Karpas-422 (cell line): ENCODE data around the gene ZNF577. TPM values are rescaled to one million over a fixed set of nuclear protein-coding genes. Genes with fewer than 3 reads are reported as not detected.

Source experiments
- DNase-seq: peaks from one replicate; pipeline ENCODE4 v3.0.0-alpha.2; 2015
- H2AFZ ChIP-seq: fragments of 200-600 bp; sonication (generic); 2 replicates; pipeline ENCODE4 v1.6.1; 2014; ENCODE audit warnings: antibody characterized with exemption, low read length, mixed read lengths
- H3K27ac ChIP-seq: fragments of 200-600 bp; sonication (generic); 2 replicates; pipeline ENCODE4 v1.5.1; 2014; ENCODE audit warnings: mild to moderate bottlenecking, low read length, moderate library complexity
- H3K27me3 ChIP-seq: fragments of 200-600 bp; sonication (generic); 2 replicates; pipeline ENCODE4 v1.6.1; 2014; ENCODE audit warnings: low read length, mixed read lengths
- H3K36me3 ChIP-seq: fragments of 200-600 bp; sonication (generic); 2 replicates; pipeline ENCODE4 v1.6.1; 2014; ENCODE audit warnings: low read length, mixed read lengths; ENCODE audit not compliant: insufficient read depth
- H3K4me1 ChIP-seq: fragments of 200-600 bp; sonication (generic); 2 replicates; pipeline ENCODE4 v1.6.1; 2014; ENCODE audit warnings: mild to moderate bottlenecking, low read length, mixed read lengths
- H3K4me2 ChIP-seq: fragments of 200-600 bp; sonication (generic); 2 replicates; pipeline ENCODE4 v1.6.1; 2014; ENCODE audit warnings: low read length, low read depth, mild to moderate bottlenecking; ENCODE audit not compliant: poor library complexity, severe bottlenecking
- H3K4me3 ChIP-seq: fragments of 200-600 bp; sonication (generic); 2 replicates; pipeline ENCODE4 v1.5.1; 2014; ENCODE audit warnings: mild to moderate bottlenecking, antibody characterized with exemption, low read length, mixed read lengths
- H3K79me2 ChIP-seq: fragments of 200-600 bp; sonication (generic); 2 replicates; pipeline ENCODE4 v1.6.1; 2014; ENCODE audit warnings: mild to moderate bottlenecking, low read length, mixed read lengths
- H3K9ac ChIP-seq: fragments of 200-600 bp; sonication (generic); 2 replicates; pipeline ENCODE4 v1.6.0; 2014; ENCODE audit warnings: low read length
- H3K9me2 ChIP-seq: fragments of 200-600 bp; sonication (generic), shearing (Covaris generic); replicated peaks from 2 replicates; pipeline ENCODE4 v1.6.0; 2014; ENCODE audit warnings: mild to moderate bottlenecking, low read length, moderate library complexity; ENCODE audit not compliant: insufficient read depth
- H3K9me3 ChIP-seq: fragments of 300-700, 200-600 bp; sonication (generic); 2 replicates; pipeline ENCODE4 v1.6.1; 2014; ENCODE audit warnings: low read length, mixed read lengths
- H4K20me1 ChIP-seq: fragments of 200-600 bp; sonication (generic); 2 replicates; pipeline ENCODE4 v1.6.1; 2014; ENCODE audit warnings: mild to moderate bottlenecking, antibody characterized with exemption, low read length, low read depth; ENCODE audit not compliant: insufficient read depth
- total RNA-seq: library from RNA; depleted of rRNA; stranded (reverse); fragments of >200 nt; shearing (Covaris generic); gene quantifications from 2 replicates; pipeline ENCODE4 v1.2.3, GENCODE V29; 2014; ENCODE audit warnings: low replicate concordance; rRNA removed

ZNF577 gene
- 40.0 and 43.1 TPM in 2 replicates for total RNA-seq

DNA sequence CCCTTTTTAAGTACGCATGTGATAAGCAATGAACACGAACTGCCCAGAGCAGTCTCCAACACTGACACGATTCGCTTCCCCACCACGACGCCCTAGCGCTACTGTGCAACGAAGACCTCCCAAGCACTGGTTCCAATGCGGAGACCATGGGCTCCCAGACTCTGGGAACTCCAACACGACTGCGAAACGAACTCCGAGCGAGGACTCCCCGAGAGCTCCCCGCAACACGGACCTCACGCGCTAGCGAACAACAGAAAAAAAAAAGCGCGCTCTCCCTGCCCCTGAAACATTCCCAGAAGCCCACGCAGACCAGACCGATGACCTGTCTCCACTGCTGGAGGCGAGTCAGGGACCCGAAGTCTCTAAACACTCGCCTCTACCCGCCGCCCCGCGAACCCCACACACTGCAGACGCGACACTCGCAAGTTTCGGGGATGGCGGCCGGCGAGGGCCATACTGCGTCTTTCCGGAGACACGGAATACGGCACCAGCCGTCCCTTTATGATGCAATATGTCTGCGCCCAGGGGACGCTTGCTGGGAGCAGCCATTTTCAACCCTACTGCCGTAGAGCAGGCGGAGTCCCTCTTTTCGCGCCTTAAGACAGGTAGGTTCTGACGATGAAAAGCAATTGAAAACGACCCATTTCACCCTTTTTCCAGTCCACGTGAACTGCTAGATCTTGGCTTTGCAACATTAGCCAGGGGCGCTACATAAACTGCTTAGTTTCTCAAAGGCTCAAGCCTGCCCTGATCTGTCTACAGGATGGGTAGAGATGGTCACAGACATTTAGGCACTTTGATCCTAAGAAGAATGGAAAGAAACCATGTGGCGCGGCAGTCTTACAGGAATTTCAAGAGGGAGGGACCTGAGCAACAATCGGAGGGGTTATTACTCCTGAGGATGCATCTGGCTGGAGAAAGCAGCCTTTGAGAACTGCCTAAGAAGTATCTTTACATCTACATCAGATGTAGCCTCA lies at the start of gene ZNF577:
Gene ZNF577, minus strand, starts transcription at position 430 of the 977 bp plus-strand sequence. CDS start 7,569 bp downstream, outside the sequence.
- no peak within 1 kb of the TSS for H3K9ac ChIP-seq
- peak; percentile 39 for DNase-seq
- no peak within 1 kb of the TSS for H2AFZ ChIP-seq
- H3K9me3 ChIP-seq: peaks cover 84% of the 10 kb centered on the region
- no peaks in the 10 kb centered on the region for H4K20me1 ChIP-seq
- no peaks in the 10 kb centered on the region for H3K9me2 ChIP-seq
- no peaks in the 10 kb centered on the region for H3K4me1 ChIP-seq
- H3K79me2 ChIP-seq: peaks cover 22% of the 10 kb centered on the region
- H3K27me3 ChIP-seq: no peaks in the 10 kb centered on the region
- no peak within 1 kb of the TSS for H3K4me2 ChIP-seq
- H3K36me3 ChIP-seq: peaks cover 98% of the 10 kb centered on the region
- no peak within 1 kb of the TSS for H3K27ac ChIP-seq
- H3K4me3 ChIP-seq: no peak within 1 kb of the TSS

DNA sequence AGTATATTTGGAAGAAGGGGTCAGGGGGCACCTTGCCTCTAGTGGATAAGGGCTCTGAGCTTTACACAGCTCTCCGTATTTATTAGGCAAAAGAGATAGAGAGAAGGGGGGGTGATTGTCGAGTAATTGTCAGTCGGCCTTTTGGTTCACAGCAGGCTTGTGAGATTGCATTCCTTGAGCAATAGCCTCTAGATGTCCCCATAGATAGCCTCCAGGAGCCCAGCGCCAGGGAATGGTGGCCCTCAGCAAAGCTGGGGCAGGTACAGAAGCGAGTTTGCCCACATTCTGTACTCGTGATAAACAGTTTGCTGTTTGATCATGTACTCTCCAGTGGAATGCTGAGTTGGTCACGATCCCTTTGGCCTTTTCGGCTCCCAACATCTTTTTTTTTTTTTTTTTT lies 44.2 kb upstream of the ZNF577 start:
- Histone ChIP-seq H3K4me3 (no peak overlapping the region), H3K4me1 (peaks cover 5% of the 10 kb centered on the region; the same call in 1 of the 2 replicates), H3K79me2 (peaks cover 23% of the 10 kb centered on the region), H3K9me2 (no peaks in the 10 kb centered on the region), H3K27ac (no peak overlapping the region), H2AFZ (no peak overlapping the region), H3K4me2 (no peak overlapping the region), H3K36me3 (peaks cover 77% of the 10 kb centered on the region), H3K9ac (no peak overlapping the region), H3K27me3 (no peaks in the 10 kb centered on the region), H3K9me3 (peaks cover 42% of the 10 kb centered on the region), H4K20me1 (no peaks in the 10 kb centered on the region)
- DNase-seq: no peak

DNA sequence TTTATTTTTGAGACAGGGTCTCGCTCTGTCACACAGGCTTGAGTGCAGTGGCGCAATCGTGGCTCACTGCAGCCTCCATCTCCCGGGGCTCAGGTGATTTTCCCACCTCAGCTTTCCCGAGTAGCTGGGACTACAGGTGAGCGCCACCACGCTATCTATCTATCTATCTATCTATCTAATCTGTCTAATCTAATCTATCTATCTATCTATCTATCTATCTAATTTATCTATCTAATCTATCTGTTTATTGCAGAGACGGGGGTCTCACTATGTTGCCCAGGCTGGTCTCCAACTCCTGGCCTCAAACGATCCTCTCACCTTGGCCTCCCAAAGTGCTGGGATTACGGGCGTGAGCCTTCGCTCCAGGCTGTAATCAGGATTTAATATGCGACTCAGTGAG lies 40.1 kb upstream of the ZNF577 start:
- peaks cover 9% of the 10 kb centered on the region for H3K4me1 ChIP-seq
- DNase-seq: no peak
- H4K20me1 ChIP-seq: no peaks in the 10 kb centered on the region
- no peaks in the 10 kb centered on the region for H3K9me2 ChIP-seq
- no peak overlapping the region for H2AFZ ChIP-seq
- H3K4me2 ChIP-seq: peak overlapping the region; percentile 80
- H3K79me2 ChIP-seq: peaks cover 23% of the 10 kb centered on the region
- peaks cover 48% of the 10 kb centered on the region for H3K9me3 ChIP-seq
- no peaks in the 10 kb centered on the region for H3K27me3 ChIP-seq
- H3K27ac ChIP-seq: no peak overlapping the region
- peaks cover 37% of the 10 kb centered on the region for H3K36me3 ChIP-seq
- H3K4me3 ChIP-seq: peak overlapping the region; percentile 95
- H3K9ac ChIP-seq: peak overlapping the region; percentile 92

DNA sequence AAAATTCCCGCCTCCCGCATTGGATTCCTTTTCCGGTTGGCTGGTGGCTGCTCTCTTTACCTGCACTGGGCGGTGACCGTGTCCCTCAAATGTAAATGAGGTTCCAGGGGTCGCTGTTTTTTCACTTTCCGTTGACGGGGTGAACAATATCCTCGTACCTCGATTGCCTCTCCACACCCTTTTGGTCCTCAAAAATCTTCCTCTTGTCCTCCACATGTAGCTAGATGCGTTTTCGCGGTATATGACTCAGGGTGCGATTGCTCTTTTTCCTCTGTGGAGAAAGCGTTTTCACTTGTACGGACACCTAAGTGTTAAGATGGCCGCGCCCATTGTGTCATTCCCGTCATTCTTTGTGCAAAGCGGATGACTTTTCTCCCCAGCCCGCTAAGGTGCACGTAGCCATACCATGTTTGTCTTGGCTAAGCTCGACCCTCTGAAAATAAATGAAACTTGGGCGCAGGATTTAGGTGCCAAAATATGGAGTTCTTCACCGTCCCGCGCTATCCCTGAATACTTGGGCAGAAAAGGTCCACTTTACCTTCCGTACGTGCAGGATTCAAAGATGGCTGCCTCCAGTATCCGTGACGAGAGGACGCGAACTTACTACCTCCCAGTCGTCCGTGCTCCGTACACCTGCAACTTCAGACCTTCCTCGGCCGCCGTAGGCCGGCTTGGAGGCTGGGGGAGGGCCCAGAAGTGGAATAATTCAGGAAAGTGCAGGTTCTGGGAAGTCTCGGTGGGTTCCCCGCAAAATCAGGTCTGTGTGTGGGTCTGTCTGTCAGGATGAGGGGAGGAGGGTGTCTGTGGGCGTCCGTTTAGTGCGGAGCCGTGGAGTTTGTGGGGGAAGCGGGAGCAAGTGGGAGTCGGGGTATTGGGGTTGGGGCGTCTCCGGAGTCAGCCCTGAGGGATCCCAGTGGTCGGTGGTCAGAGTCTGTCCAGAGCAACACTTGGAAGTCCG lies 39.3 kb upstream of the ZNF577 start, which contains the start of gene ZNF613:
Gene ZNF613, plus strand, starts transcription at position 689 of the 958 bp plus-strand sequence. CDS start 8,749 bp downstream, outside the sequence.
- Histone ChIP-seq H2AFZ (peak within 1 kb of the TSS; percentile 99), H3K27ac (peak within 1 kb of the TSS; percentile 66), H3K9me2 (no peaks in the 10 kb centered on the region), H4K20me1 (no peaks in the 10 kb centered on the region), H3K4me1 (peaks cover 9% of the 10 kb centered on the region), H3K36me3 (peaks cover 30% of the 10 kb centered on the region), H3K4me3 (peak within 1 kb of the TSS; percentile 95), H3K9me3 (peaks cover 54% of the 10 kb centered on the region), H3K27me3 (no peaks in the 10 kb centered on the region), H3K4me2 (peak within 1 kb of the TSS; percentile 80), H3K9ac (peak within 1 kb of the TSS; percentile 92), H3K79me2 (peaks cover 23% of the 10 kb centered on the region)
- peak; percentile 97 for DNase-seq

DNA sequence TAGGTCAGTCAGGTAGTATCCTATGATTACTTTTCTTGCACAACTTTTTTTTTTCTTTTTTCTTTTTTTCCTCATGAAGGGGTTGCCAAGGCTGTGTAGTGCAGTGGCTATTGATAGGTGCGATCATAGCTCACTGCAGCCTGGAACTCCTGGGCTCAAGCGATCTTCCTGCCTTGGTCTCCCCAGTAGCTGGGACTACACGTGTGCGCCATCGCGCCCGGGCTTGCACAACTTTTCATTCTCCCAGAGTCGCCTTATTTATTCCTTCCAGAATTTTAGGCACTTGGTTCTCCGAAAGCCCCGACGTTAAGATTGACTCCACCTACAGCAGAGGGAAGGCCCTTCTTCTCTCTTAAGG lies 38.7 kb upstream of the ZNF577 start:
- Histone ChIP-seq H3K79me2 (peaks cover 23% of the 10 kb centered on the region), H3K27ac (no peak overlapping the region), H3K27me3 (no peaks in the 10 kb centered on the region), H3K9me3 (peaks cover 56% of the 10 kb centered on the region), H3K4me3 (peak overlapping the region; percentile 95), H2AFZ (peak overlapping the region; percentile 99), H4K20me1 (no peaks in the 10 kb centered on the region), H3K9ac (peak overlapping the region; percentile 92; the same call in 1 of the 2 replicates), H3K4me2 (peak overlapping the region; percentile 80), H3K9me2 (no peaks in the 10 kb centered on the region), H3K36me3 (peaks cover 24% of the 10 kb centered on the region), H3K4me1 (peaks cover 9% of the 10 kb centered on the region)
- DNase-seq: no peak

DNA sequence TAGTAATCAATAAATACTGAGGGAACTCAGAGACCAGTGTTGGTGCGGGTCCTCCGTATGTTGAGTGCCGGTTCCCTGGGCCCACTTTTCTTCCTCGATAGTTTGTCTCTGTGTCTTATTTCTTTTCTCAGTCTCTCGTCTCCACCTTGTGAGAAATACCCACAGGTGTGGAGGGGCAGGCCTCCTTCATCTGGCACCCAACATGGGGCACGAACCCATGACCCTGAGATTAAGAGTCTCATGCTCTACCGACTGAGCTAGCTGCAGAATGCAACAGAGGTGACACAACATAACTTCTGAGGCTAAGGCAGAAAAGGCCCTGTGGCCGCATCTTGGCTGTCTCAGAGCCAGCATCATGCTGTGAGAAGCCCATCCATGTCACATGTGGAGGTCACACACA lies 34.2 kb upstream of the ZNF577 start:
- Histone ChIP-seq H3K9me3 (peaks cover 77% of the 10 kb centered on the region), H3K9ac (no peak overlapping the region), H3K79me2 (no peaks in the 10 kb centered on the region), H3K4me2 (no peak overlapping the region), H3K9me2 (no peaks in the 10 kb centered on the region), H3K27ac (no peak overlapping the region), H3K27me3 (no peaks in the 10 kb centered on the region), H2AFZ (no peak overlapping the region), H3K4me1 (peaks cover 4% of the 10 kb centered on the region), H3K36me3 (peaks cover 3% of the 10 kb centered on the region; the same call in 1 of the 2 replicates), H3K4me3 (no peak overlapping the region), H4K20me1 (no peaks in the 10 kb centered on the region)
- no peak for DNase-seq

DNA sequence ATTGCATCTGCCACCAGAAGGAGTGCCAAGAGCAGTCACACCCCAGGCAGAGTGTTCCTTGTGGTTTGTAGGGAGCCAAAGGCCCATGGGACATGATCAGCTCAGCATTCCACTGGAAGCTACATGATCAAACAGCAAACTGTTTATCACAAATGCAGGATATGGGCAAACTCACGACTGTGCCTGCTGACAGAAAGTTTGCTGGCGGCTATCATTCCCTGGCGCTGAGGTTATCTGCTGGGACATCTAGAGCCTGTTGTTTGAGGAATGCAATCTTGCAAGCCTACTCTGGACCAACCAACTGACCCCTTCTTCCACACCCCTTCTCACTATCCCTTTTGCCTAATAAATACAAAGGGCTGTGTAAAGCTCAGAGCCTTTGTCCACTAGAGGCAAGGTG lies 31.9 kb upstream of the ZNF577 start:
- H3K9ac ChIP-seq: no peak overlapping the region
- no peak overlapping the region for H3K27ac ChIP-seq
- H3K4me1 ChIP-seq: no peaks in the 10 kb centered on the region
- H4K20me1 ChIP-seq: no peaks in the 10 kb centered on the region
- no peak overlapping the region for H2AFZ ChIP-seq
- no peaks in the 10 kb centered on the region for H3K27me3 ChIP-seq
- H3K4me2 ChIP-seq: no peak overlapping the region
- no peak for DNase-seq
- H3K9me2 ChIP-seq: no peaks in the 10 kb centered on the region
- no peaks in the 10 kb centered on the region for H3K79me2 ChIP-seq
- H3K9me3 ChIP-seq: peaks cover 86% of the 10 kb centered on the region
- H3K36me3 ChIP-seq: peaks cover 3% of the 10 kb centered on the region; the same call in 1 of the 2 replicates
- H3K4me3 ChIP-seq: no peak overlapping the region
